Stimulated activated naive CD8-positive, alpha-beta T cell treated with anti-CD3 and anti-CD28 coated beads, Interleukin-15, amount 100 ng/mL, for 72 hours (primary cell): ENCODE results near the gene ZNF813.
"Not testable (repeated sequence)": the region's sequence is repeated elsewhere in the genome, so short reads cannot be mapped to it uniquely, and the experiment has no call there.

Experiments
- ATAC-seq: fragments of 150-1000 bp; cut with Tn5 transposase; 2 replicates; pipeline ENCODE4 v1.10.0; 2021; ENCODE audit warnings: mild to moderate bottlenecking, moderate library complexity
- DNase-seq, 2 donors: peaks; one replicate each; pipeline ENCODE4 v3.0.0; 2021 to 2022
- H3K27ac Mint-ChIP-seq, 2 donors: one replicate each; pipeline ENCODE4 v1.8.0; 2022; ENCODE audit warnings: mild to moderate bottlenecking in 2 of 2, mixed read lengths in 2 of 2, moderate library complexity in 2 of 2
- H3K27me3 Mint-ChIP-seq: one replicate; pipeline ENCODE4 v1.8.0; 2022; ENCODE audit warnings: mixed read lengths
- H3K4me1 Mint-ChIP-seq: one replicate; pipeline ENCODE4 v1.8.0; 2022; ENCODE audit warnings: mild to moderate bottlenecking, mixed read lengths
- H3K4me3 Mint-ChIP-seq, 2 donors: one replicate each; pipeline ENCODE4 v1.8.0; 2022; ENCODE audit warnings: mild to moderate bottlenecking in 2 of 2, mixed read lengths in 2 of 2, moderate library complexity in 1 of 2
- H3K9me3 Mint-ChIP-seq, 2 donors: one replicate each; pipeline ENCODE4 v1.8.0; 2022; ENCODE audit warnings: mixed read lengths in 2 of 2

The ZNF813 gene

GRCh38 chr19:53467485-53468262 is at the start of gene ZNF813:
ZNF813 (plus strand) TSS chr19:53467733; CDS start chr19:53483823, 16,090 bp downstream.
- DNase-seq, result peak; percentile 86 to 91
- peaks cover 14% of the 10 kb centered on the region for H3K27me3 Mint-ChIP-seq
- peak within 1 kb of the TSS; percentile 89 to 95 for H3K4me3 Mint-ChIP-seq
- H3K4me1 Mint-ChIP-seq, result peaks cover 28% of the 10 kb centered on the region
- peak within 1 kb of the TSS; percentile 55 to 92 for H3K27ac Mint-ChIP-seq
- peak; percentile 97 for ATAC-seq
- peaks cover 30 to 38% of the 10 kb centered on the region in 2 donors for H3K9me3 Mint-ChIP-seq

GRCh38 chr19:53420520-53421315 is 46.8 kb upstream of the ZNF813 start:
- H3K27ac Mint-ChIP-seq, DNase-seq, H3K27me3 Mint-ChIP-seq, H3K4me1 Mint-ChIP-seq, ATAC-seq, H3K4me3 Mint-ChIP-seq: not testable (repeated sequence)
- H3K9me3 Mint-ChIP-seq, result peaks cover 11% of the 10 kb centered on the region in 2 donors

DNA sequence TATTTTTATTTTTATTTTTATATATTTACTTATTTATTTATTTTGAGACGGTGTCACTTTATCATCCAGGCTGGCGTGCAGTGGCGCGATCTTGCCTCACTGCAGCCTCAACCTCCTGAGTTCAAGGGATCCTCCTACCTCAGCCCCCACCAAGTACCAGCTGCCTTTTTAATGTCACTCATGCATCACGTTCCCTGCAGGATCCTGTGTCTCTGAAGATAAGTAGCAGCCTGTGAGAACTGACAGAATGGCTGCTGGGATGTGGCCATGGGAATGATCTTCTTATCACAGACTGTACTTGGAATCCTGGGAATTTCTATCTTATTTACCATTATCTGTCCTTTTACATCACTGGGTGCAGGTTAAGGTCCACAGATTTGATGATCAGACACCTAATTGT is 45.0 kb upstream of the ZNF813 start:
- H3K4me1 Mint-ChIP-seq, result no peaks in the 10 kb centered on the region
- no peaks in the 10 kb centered on the region for H3K27me3 Mint-ChIP-seq
- ATAC-seq, result no peak
- no peak overlapping the region for H3K27ac Mint-ChIP-seq
- no peak overlapping the region for H3K4me3 Mint-ChIP-seq
- DNase-seq, result no peak
- H3K9me3 Mint-ChIP-seq, result peaks cover 3 to 7% of the 10 kb centered on the region in 2 donors

GRCh38 chr19:53423074-53423473 is 44.5 kb upstream of the ZNF813 start:
- H3K27ac Mint-ChIP-seq, H3K9me3 Mint-ChIP-seq, H3K4me1 Mint-ChIP-seq, DNase-seq, H3K27me3 Mint-ChIP-seq, ATAC-seq, H3K4me3 Mint-ChIP-seq: not testable (repeated sequence)

GRCh38 chr19:53423680-53424079 is 43.9 kb upstream of the ZNF813 start:
- ATAC-seq, H3K27me3 Mint-ChIP-seq, H3K4me3 Mint-ChIP-seq, H3K4me1 Mint-ChIP-seq, DNase-seq, H3K27ac Mint-ChIP-seq, H3K9me3 Mint-ChIP-seq: not testable (repeated sequence)

DNA sequence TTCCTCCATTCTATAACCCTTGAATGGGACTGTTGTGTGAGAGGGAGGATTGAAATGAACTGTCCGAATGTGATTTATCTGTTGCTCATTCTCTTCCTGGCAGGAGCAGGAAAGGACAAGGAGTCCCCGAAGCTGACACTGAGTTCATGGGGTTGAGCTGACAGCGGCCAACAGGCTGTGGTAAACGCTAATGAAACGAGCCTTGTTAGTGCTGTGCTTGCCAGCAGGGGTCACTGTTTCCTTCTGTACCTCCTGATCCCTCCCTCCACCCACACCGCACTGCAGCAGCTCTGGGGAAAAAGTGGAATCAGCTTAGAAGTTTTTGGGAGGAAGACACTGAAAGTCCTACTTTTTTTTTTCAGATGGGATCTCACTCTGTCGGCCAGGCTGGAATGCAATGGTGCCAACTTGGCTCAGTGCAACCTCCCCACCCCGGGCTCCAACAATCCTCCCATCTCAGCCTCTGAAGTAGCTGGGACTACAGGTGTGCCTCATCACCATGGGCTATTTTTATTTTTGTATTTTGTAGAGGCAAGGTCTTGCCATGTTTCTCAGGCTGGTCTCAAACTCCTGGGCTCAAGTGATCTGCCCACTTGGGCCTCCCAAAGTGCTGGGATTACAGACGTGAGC is 42.5 kb upstream of the ZNF813 start:
- Mint-ChIP-seq H3K4me1 (no peaks in the 10 kb centered on the region), H3K4me3 (no peak overlapping the region), H3K27ac (no peak overlapping the region), H3K9me3 (peaks cover 0 to 7% of the 10 kb centered on the region in 2 donors), H3K27me3 (no peaks in the 10 kb centered on the region)
- ATAC-seq (peak; percentile 87), DNase-seq (peak; percentile 54 to 61)

- H3K9me3 Mint-ChIP-seq, result peaks cover 5 to 11% of the 10 kb centered on the region in 2 donors
- peak within 1 kb of the TSS; percentile 92 to 96 for H3K4me3 Mint-ChIP-seq
- peak; percentile 97 for DNase-seq
- H3K4me1 Mint-ChIP-seq, result peaks cover 22% of the 10 kb centered on the region
- ATAC-seq, result peak; percentile 99
- peak within 1 kb of the TSS; percentile 45 to 70 for H3K27ac Mint-ChIP-seq
- H3K27me3 Mint-ChIP-seq, result no peaks in the 10 kb centered on the region
Measured at GRCh38 chr19:53431399-53432087, 36.0 kb upstream of the ZNF813 start, which contains the start of gene ZNF761. ZNF761 (plus strand) TSS chr19:53431984; CDS start chr19:53447269, 15,285 bp downstream.

DNA sequence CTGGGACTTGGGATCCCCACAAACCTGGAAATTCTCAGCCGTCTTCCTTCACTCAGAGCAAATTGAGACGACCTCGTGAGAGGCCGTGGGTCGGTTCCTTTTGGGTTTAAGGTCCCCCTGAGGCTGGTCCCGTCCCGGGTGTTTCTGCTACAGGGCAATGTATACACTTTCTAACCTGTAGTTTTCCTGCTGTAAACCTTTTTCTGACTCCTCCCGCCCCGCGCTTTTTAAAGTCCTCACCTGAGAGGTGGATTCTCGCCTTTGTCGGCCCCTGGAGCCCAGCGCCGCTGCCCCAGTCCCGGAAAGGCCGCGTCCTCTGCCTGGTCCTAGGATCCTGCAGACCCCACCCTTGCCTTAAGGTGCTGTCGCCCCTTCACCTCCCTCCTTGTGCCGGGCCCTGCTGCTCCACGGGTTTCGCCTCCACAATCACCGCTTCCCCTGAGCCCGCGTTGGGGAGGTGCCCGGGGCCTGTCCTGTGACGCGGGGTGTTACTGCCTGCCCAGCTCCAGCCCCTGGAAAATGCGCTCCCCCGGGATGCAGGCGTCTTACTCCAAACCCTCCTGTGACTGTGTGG is 35.4 kb upstream of the ZNF813 start:
- Mint-ChIP-seq H3K9me3 (peaks cover 6 to 12% of the 10 kb centered on the region in 2 donors), H3K27ac (peak overlapping the region; percentile 45 to 70), H3K27me3 (no peaks in the 10 kb centered on the region), H3K4me3 (peak overlapping the region; percentile 92 to 96), H3K4me1 (peaks cover 22% of the 10 kb centered on the region)
- ATAC-seq (peak; percentile 47), DNase-seq (peak; percentile 13 to 23)

GRCh38 chr19:53443809-53444208 is 23.7 kb upstream of the ZNF813 start:
- not testable (repeated sequence) for H3K4me3 Mint-ChIP-seq, H3K27me3 Mint-ChIP-seq, H3K4me1 Mint-ChIP-seq, ATAC-seq, DNase-seq, H3K27ac Mint-ChIP-seq
- H3K9me3 Mint-ChIP-seq, result peaks cover 33 to 52% of the 10 kb centered on the region in 2 donors

GRCh38 chr19:53447196-53447595 is 20.3 kb upstream of the ZNF813 start:
- H3K4me3 Mint-ChIP-seq, H3K4me1 Mint-ChIP-seq, H3K27ac Mint-ChIP-seq, ATAC-seq, DNase-seq, H3K27me3 Mint-ChIP-seq: not testable (repeated sequence)
- H3K9me3 Mint-ChIP-seq, result peaks cover 30 to 56% of the 10 kb centered on the region in 2 donors

GRCh38 chr19:53455828-53456227 is 11.7 kb upstream of the ZNF813 start:
- Mint-ChIP-seq H3K27ac (no peak overlapping the region), H3K4me1 (no peaks in the 10 kb centered on the region), H3K9me3 (peaks cover 44 to 61% of the 10 kb centered on the region in 2 donors), H3K27me3 (no peaks in the 10 kb centered on the region), H3K4me3 (no peak overlapping the region)
- no peak for DNase-seq
- no peak for ATAC-seq

- Mint-ChIP-seq H3K9me3 (peaks cover 57 to 70% of the 10 kb centered on the region in 2 donors), H3K27me3 (peaks cover 15% of the 10 kb centered on the region)
- H3K4me1 Mint-ChIP-seq, DNase-seq, H3K4me3 Mint-ChIP-seq, H3K27ac Mint-ChIP-seq, ATAC-seq: not testable (repeated sequence)
Measured at GRCh38 chr19:53460131-53460721, 7.3 kb upstream of the ZNF813 start.

GRCh38 chr19:53461866-53462265 is 5.7 kb upstream of the ZNF813 start:
- Mint-ChIP-seq H3K27me3 (peaks cover 15% of the 10 kb centered on the region), H3K27ac (no peak overlapping the region), H3K4me3 (no peak overlapping the region), H3K9me3 (peaks cover 46 to 53% of the 10 kb centered on the region in 2 donors), H3K4me1 (peaks cover 6% of the 10 kb centered on the region)
- DNase-seq (no peak), ATAC-seq (no peak)

DNA sequence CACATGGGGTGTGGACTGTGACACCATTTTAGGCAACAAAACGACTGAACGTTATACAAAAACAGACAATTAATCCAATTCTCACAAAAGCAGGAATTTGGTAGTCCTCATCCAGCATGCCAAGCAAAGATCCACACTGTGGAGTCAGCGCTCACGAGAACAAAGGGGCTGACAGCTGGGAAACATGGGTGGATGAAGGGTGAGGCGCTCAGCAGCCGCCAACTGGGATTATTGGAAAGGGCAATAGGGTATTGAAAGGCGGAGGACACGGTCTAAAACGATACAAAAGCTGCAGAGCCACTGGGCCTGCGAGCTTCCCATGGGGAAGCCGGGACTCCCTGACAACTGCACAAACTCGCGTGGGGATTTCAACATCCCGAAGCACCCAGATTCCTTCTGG is 4.7 kb upstream of the ZNF813 start:
- DNase-seq, result no peak
- Mint-ChIP-seq H3K4me1 (peaks cover 6% of the 10 kb centered on the region), H3K27ac (no peak overlapping the region), H3K9me3 (peaks cover 42 to 47% of the 10 kb centered on the region in 2 donors), H3K27me3 (peaks cover 15% of the 10 kb centered on the region), H3K4me3 (no peak overlapping the region)
- no peak for ATAC-seq
